Gastroesophageal sphincter (tissue), 4 donors: ENCODE measurements around the gene GABARAP. TPM values are rescaled to one million over a fixed set of nuclear protein-coding genes. Genes with fewer than 3 reads are reported as not detected.
A peak's percentile ranks its signal among the peaks of the same experiment; 100 is the strongest.

Source experiments
- ATAC-seq: fragments of 150-250 bp; one replicate; pipeline ENCODE4 v1.9.1; 2016; ENCODE audit warnings: mild to moderate bottlenecking, moderate library complexity
- H3K27ac ChIP-seq, 4 donors: fragments of 200-600 bp; sonication (generic) in 3 of 4; 1 replicate in 3 of 4; 2 replicates in 1 of 4; pipeline ENCODE4 v1.5.1; 2016 to 2019
- H3K27me3 ChIP-seq: fragments of 200-600 bp; sonication (generic); one replicate; pipeline ENCODE4 v1.5.1; 2019
- H3K36me3 ChIP-seq, 2 donors: fragments of 200-600 bp; sonication (generic); one replicate each; pipeline ENCODE4 v1.5.1; 2019; ENCODE audit warnings: control low read depth in 1 of 2
- H3K4me1 ChIP-seq, 3 donors: fragments of 200-600 bp; sonication (generic); 1 replicate in 2 of 3; 2 replicates in 1 of 3; pipeline ENCODE4 v1.5.1; 2016 to 2019; ENCODE audit warnings: control low read depth in 2 of 3
- H3K4me3 ChIP-seq, 2 donors: fragments of 200-600 bp; sonication (generic); one replicate each; pipeline ENCODE4 v1.5.1; 2019; ENCODE audit warnings: mild to moderate bottlenecking in 1 of 2, moderate library complexity in 1 of 2
- H3K9me3 ChIP-seq, 3 donors: fragments of 200-600 bp; sonication (generic); one replicate each; pipeline ENCODE4 v1.5.1; 2017 to 2019; ENCODE audit warnings: control low read depth in 2 of 3
- CTCF ChIP-seq, 4 experiments: fragments of 200-600 bp in 2 of 4; fragments of 450-650 bp in 2 of 4; sonication (generic) in 1 of 4; IDR thresholded peaks; one replicate each; pipeline ENCODE4 v1.5.1; 2017 to 2019; ENCODE audit warnings: antibody characterized with exemption in 4 of 4, mild to moderate bottlenecking in 2 of 4, moderate library complexity in 2 of 4
- EP300 ChIP-seq: sonication (generic); formaldehyde crosslinking; IDR thresholded peaks from one replicate; pipeline ENCODE4 v1.6.1; 2017; ENCODE audit warnings: antibody characterized with exemption, mild to moderate bottlenecking
- POLR2A ChIP-seq, 2 donors: fragments of 450-650 bp; IDR thresholded peaks; one replicate each; pipeline ENCODE4 v1.6.1; 2017; ENCODE audit warnings: antibody characterized with exemption in 2 of 2, mild to moderate bottlenecking in 2 of 2, moderate library complexity in 1 of 2
- POLR2AphosphoS5 ChIP-seq: sonication (generic); formaldehyde crosslinking; IDR thresholded peaks from one replicate; pipeline ENCODE4 v1.6.1; 2017; ENCODE audit warnings: antibody characterized with exemption
- WGBS, 2 donors: methylation state at CpG; one replicate each; pipeline ENCODE4 v1.1.5; 2018; ENCODE audit warnings: low coverage in 1 of 2; 5-methylcytosine and 5-hydroxymethylcytosine counted together
- total RNA-seq, 4 donors: library from RNA; depleted of rRNA; stranded (reverse); fragments of >200 nt; gene quantifications; one replicate each; pipeline ENCODE4 v1.1.0, GENCODE V29; 2016

Gene GABARAP
- total RNA-seq, 4 donors from 2014 or later, result 289 to 437 (median 386) TPM

- no peak for ATAC-seq
- TF ChIP-seq EP300, result no peak
- H3K36me3 ChIP-seq, result peaks cover 0 to 15% of the 10 kb centered on the region in 2 donors
- H3K4me1 ChIP-seq, result peaks cover 6 to 85% (median 42%) of the 10 kb centered on the region in 3 donors
- peak overlapping the region; percentile 72 to 98 (median 92) for H3K27ac ChIP-seq
- H3K9me3 ChIP-seq, result no peaks in the 10 kb centered on the region
- WGBS, 2 donors, result 2 to 10% methylated on average over 7 to 9 of the region's 32 CpGs
- no peaks in the 10 kb centered on the region for H3K27me3 ChIP-seq
- peak overlapping the region; percentile 62 for H3K4me3 ChIP-seq
Observed at GRCh38 chr17:7217113-7217987, 24.9 kb downstream of the GABARAP start.

- no peak for TF ChIP-seq CTCF (IDR thresholded peaks at IDR 0.05)
- Histone ChIP-seq H3K4me1 (peaks cover 6 to 85% (median 42%) of the 10 kb centered on the region in 3 donors), H3K27ac (peak overlapping the region; percentile 72 to 98 (median 92)), H3K27me3 (no peaks in the 10 kb centered on the region), H3K4me3 (peak overlapping the region; percentile 62), H3K9me3 (no peaks in the 10 kb centered on the region), H3K36me3 (peaks cover 0 to 6% of the 10 kb centered on the region in 2 donors)
- WGBS, 2 donors, result 10 to 14% methylated on average over 6 of the region's 7 CpGs
- no peak for ATAC-seq
Observed at GRCh38 chr17:7216242-7217112, 25.8 kb downstream of the GABARAP start.

- ATAC-seq, result no peak
- 4 to 20% methylated on average over 2 to 5 of the region's 10 CpGs for WGBS, 2 donors
- TF ChIP-seq POLR2A (IDR thresholded peaks at IDR 0.05), result no peak
- TF ChIP-seq CTCF (IDR thresholded peaks at IDR 0.05), result no peak
- TF ChIP-seq POLR2AphosphoS5, result no peak
- TF ChIP-seq EP300, result no peak
- Histone ChIP-seq H3K4me3 (peak overlapping the region in 1 of 2 donors; percentile 62), H3K36me3 (no peaks in the 10 kb centered on the region), H3K27me3 (no peaks in the 10 kb centered on the region), H3K9me3 (no peaks in the 10 kb centered on the region), H3K4me1 (peaks cover 6 to 81% (median 38%) of the 10 kb centered on the region in 3 donors), H3K27ac (peak overlapping the region; percentile 26 to 98 (median 92))
Observed at GRCh38 chr17:7215652-7216180, 26.5 kb downstream of the GABARAP start.

GRCh38 chr17:7215136-7215638 lies 27.1 kb downstream of the GABARAP start:
- no peaks in the 10 kb centered on the region for H3K36me3 ChIP-seq
- H3K4me3 ChIP-seq, result peak overlapping the region in 1 of 2 donors; percentile 62
- WGBS, 2 donors, result 21 to 80% methylated on average over 1 to 2 of the region's 9 CpGs
- no peaks in the 10 kb centered on the region for H3K27me3 ChIP-seq
- peaks cover 4 to 76% (median 36%) of the 10 kb centered on the region in 3 donors for H3K4me1 ChIP-seq
- peak overlapping the region; percentile 26 to 98 (median 92) for H3K27ac ChIP-seq
- H3K9me3 ChIP-seq, result no peaks in the 10 kb centered on the region
- no peak for TF ChIP-seq CTCF (IDR thresholded peaks at IDR 0.05)
- TF ChIP-seq POLR2AphosphoS5, result peak; percentile 40
- no peak for ATAC-seq
